Measurements from ENCODE around the gene PTF1A. TPM values are rescaled to one million over a fixed set of nuclear protein-coding genes. Genes with fewer than 3 reads are reported as not detected.

PTF1A gene, protein sequence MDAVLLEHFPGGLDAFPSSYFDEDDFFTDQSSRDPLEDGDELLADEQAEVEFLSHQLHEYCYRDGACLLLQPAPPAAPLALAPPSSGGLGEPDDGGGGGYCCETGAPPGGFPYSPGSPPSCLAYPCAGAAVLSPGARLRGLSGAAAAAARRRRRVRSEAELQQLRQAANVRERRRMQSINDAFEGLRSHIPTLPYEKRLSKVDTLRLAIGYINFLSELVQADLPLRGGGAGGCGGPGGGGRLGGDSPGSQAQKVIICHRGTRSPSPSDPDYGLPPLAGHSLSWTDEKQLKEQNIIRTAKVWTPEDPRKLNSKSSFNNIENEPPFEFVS
- total RNA-seq (2022; extraction: Qiagen RNA extraction; ENCODE audit: low read depth) = not detected in 5 replicates

DNA sequence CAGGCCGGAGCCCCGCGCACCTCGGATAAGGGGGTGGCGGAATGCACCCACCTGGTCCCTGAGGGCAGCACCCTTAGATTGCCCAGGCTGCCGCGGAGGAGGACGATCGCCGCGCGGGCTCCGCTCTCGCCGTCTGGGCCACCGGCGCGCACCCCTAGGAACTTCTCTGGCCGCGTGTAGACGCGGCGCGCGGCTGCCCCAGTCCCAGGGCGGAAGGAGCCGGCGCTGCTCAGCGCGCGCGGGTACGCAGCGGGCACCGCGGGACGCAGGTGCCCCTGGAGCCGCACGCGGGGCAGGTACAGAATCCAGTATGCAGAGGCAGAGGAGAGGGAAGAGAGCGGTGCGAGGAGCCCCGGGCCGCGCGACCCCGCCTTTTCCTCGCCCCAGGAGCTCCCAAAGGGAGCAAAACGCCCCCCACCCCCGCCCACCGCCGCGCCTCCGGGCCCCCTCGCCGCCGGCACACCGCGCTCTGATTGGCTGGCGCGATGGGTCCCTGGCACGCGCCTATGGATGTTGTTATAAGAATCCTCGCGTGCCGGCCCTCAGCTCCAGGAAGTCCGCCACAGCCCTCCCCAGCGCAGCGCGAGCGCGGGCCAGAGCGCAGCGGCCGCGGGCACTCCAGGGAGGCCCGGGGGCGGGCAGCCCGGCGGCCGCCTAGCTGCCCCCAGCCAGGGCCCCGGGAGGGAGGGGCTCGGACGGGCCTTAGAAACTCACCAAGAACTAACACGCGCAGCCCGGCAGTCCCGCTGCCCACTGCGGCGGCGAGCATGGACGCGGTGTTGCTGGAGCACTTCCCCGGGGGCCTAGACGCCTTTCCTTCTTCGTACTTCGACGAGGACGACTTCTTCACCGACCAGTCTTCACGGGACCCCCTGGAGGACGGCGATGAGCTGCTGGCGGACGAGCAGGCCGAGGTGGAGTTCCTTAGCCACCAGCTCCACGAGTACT is at the start of gene PTF1A:
PTF1A (plus strand) TSS at position 549 of the 948 bp plus-strand sequence; CDS start at position 768, 219 bp downstream.

Other genes starting within 250 kb of the PTF1A start
- gene MSRB2, start 96.7 kb upstream of the PTF1A start, total RNA-seq (2022; extraction: Qiagen RNA extraction; ENCODE audit: low read depth) = 13.0 to 16.8 TPM (median 15.2 TPM) in 5 replicates
- gene C10orf67, start 152.5 kb downstream of the PTF1A start, total RNA-seq (2022; extraction: Qiagen RNA extraction; ENCODE audit: low read depth) = 0.03 to 0.13 TPM (median 0.06 TPM) in 4 of 5 replicates, not detected in the other
- 3.3 to 5.4 TPM (median 4.2 TPM) in 5 replicates for gene OTUD1, start 246.8 kb downstream of the PTF1A start, total RNA-seq (2022; extraction: Qiagen RNA extraction; ENCODE audit: low read depth)

All from A549 treated with DMSO at 1 μM for 4 hours (cell line).